ENCODE data around the gene EPHB1. TPM values are rescaled to one million over a fixed set of nuclear protein-coding genes. Genes with fewer than 3 reads are reported as not detected.
"Not testable (repeated sequence)": the region's sequence is repeated elsewhere in the genome, so short reads cannot be mapped to it uniquely, and the experiment has no call there.

Gene EPHB1
- total RNA-seq, 4 donors from 2014 or later = 2.3 to 5.6 (median 4.6) TPM

GRCh38 chr3:135059580-135059979 lies 264.5 kb downstream of the EPHB1 start:
- no peaks in the 10 kb centered on the region for H3K36me3 ChIP-seq
- no peaks in the 10 kb centered on the region for H3K9me3 ChIP-seq
- intact Hi-C loops (cut with DNase I) = no loop called here
- DNase-seq = no peak
- TF ChIP-seq, protein P1, sequence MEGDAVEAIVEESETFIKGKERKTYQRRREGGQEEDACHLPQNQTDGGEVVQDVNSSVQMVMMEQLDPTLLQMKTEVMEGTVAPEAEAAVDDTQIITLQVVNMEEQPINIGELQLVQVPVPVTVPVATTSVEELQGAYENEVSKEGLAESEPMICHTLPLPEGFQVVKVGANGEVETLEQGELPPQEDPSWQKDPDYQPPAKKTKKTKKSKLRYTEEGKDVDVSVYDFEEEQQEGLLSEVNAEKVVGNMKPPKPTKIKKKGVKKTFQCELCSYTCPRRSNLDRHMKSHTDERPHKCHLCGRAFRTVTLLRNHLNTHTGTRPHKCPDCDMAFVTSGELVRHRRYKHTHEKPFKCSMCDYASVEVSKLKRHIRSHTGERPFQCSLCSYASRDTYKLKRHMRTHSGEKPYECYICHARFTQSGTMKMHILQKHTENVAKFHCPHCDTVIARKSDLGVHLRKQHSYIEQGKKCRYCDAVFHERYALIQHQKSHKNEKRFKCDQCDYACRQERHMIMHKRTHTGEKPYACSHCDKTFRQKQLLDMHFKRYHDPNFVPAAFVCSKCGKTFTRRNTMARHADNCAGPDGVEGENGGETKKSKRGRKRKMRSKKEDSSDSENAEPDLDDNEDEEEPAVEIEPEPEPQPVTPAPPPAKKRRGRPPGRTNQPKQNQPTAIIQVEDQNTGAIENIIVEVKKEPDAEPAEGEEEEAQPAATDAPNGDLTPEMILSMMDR (IDR thresholded peaks at IDR 0.05) = no peak
- TF ChIP-seq POLR2A (IDR thresholded peaks at IDR 0.05) = no peak
- H3K27ac ChIP-seq = no peak overlapping the region
- WGBS, 2 donors = 86 to 93% methylated on average over 6 of the region's 6 CpGs
- H3K4me3 ChIP-seq (replicated peaks in 1 of 3) = no peak overlapping the region
- H3K27me3 ChIP-seq = no peaks in the 10 kb centered on the region
- H3K4me1 ChIP-seq = no peaks in the 10 kb centered on the region

DNA sequence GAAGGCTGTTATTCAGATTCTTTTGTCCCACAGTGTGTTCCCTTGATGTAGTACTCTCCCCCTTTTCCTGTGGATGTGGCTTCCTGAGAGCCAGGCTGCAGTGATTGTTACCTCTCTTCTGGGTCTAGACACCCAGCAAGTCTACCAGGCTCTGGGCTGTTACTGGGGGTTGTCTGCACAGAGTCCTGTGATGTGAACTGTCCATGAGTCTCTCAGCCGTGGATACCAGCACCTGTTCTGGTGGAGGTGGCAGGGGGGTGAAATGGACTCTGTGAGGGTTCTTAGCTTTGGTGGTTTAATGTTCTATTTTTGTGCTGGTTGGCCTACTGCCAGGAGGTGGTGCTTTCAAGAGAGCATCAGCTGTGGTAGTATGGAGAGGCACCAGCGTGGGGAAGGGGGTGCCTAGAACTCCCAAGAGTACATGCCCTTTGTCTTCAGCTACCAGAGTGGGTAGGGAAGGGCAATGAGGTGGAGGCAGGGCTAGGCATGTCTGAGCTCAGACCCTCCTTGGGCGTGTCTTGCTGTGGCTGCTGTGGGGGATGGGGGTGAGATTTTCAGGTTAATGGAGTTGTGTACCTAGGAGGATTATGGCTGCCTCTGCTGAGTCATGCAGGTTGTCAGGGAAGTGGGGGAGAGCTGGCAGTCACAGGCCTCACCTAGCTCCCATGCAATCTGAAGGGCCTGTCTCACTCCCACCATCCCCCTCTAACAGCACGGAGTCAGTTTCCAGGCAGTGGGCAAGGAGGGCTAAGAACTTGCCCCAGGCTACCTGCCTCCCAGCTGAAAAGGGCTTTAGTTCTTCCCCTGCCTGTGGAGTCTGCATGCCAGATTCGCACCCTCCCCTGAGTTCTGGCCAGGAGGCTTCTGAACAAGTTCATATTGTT lies 272.0 kb downstream of the EPHB1 start:
- H3K36me3 ChIP-seq; H3K4me1 ChIP-seq; H3K9me3 ChIP-seq; H3K4me3 ChIP-seq (replicated peaks in 1 of 3); H3K27ac ChIP-seq; H3K27me3 ChIP-seq; intact Hi-C loops (cut with DNase I): not testable (repeated sequence)
- WGBS, 2 donors = 63 to 64% methylated on average over 4 to 5 of the region's 5 CpGs
- DNase-seq = peak; percentile 60

- no peak overlapping the region for H3K27ac ChIP-seq
- intact Hi-C loops (cut with DNase I) = no loop called here
These were observed 273.0 kb downstream of the EPHB1 start for GRCh38 chr3:135068011-135068410.

GRCh38 chr3:135069406-135069805 lies 274.3 kb downstream of the EPHB1 start:
- no peak for DNase-seq
- Histone ChIP-seq H3K27me3 (no peaks in the 10 kb centered on the region), H3K4me3 (replicated peaks in 1 of 3) (no peak overlapping the region), H3K4me1 (no peaks in the 10 kb centered on the region), H3K9me3 (no peaks in the 10 kb centered on the region), H3K27ac (no peak overlapping the region), H3K36me3 (no peaks in the 10 kb centered on the region)
- WGBS, 2 donors = 90 to 95% methylated on average over 2 of the region's 2 CpGs
- intact Hi-C loops (cut with DNase I) = no loop called here
- TF ChIP-seq, protein P1 (IDR thresholded peaks at IDR 0.05) = no peak
- TF ChIP-seq POLR2A (IDR thresholded peaks at IDR 0.05) = no peak

More at GRCh38 chr3:135068011-135068410, 273.0 kb downstream of the EPHB1 start:
- no peak for TF ChIP-seq POLR2A (IDR thresholded peaks at IDR 0.05)
- TF ChIP-seq, protein P1 (IDR thresholded peaks at IDR 0.05) = no peak
- H3K36me3 ChIP-seq = no peaks in the 10 kb centered on the region
- WGBS, 2 donors = 92% methylated on average over 4 to 5 of the region's 5 CpGs
- H3K4me1 ChIP-seq = no peaks in the 10 kb centered on the region
- H3K27me3 ChIP-seq = no peaks in the 10 kb centered on the region
- no peak overlapping the region for H3K4me3 ChIP-seq (replicated peaks in 1 of 3)
- no peak for DNase-seq
- no peaks in the 10 kb centered on the region for H3K9me3 ChIP-seq

GRCh38 chr3:135071483-135071882 lies 276.4 kb downstream of the EPHB1 start:
- Histone ChIP-seq H3K4me1 (no peaks in the 10 kb centered on the region), H3K27ac (no peak overlapping the region), H3K9me3 (no peaks in the 10 kb centered on the region), H3K4me3 (replicated peaks in 1 of 3) (no peak overlapping the region), H3K36me3 (no peaks in the 10 kb centered on the region), H3K27me3 (no peaks in the 10 kb centered on the region)
- intact Hi-C loops (cut with DNase I) = no loop called here
- no peak for DNase-seq
- TF ChIP-seq, protein P1 (IDR thresholded peaks at IDR 0.05) = no peak
- no peak for TF ChIP-seq POLR2A (IDR thresholded peaks at IDR 0.05)

Measured in thyroid gland (tissue), 4 donors.